ENCODE measurements around the gene DCBLD2. TPM values are rescaled to one million over a fixed set of nuclear protein-coding genes. Genes with fewer than 3 reads are reported as not detected.

The DCBLD2 gene
- total and polyA plus RNA-seq, 2 experiments from 2014 or later, result 16.8 to 27.9 TPM

DNA sequence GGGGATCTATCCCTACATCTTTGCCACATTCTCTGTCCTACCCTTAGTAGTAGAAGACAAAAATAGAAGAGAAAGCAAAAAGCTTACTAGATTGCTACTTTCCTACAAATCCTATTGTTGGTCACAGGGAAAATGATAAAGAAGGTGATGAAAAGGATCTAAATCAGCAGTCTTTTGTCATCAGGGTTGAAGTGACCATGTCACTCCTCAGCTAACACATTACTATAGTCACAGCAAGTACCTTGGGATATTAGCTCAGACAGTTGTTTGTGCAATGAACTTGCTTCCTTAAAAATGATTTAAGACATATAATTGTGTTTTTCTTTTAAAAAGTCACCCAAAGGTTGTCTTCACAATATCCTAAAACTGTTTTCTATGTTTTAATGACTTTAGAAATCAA lies 132.0 kb downstream of the DCBLD2 start:
- H3K4me1 ChIP-seq (ENCODE audit: insufficient read depth), result no peaks in the 10 kb centered on the region
- no peak for DNase-seq (ENCODE audit: low spot score)
- no peak overlapping the region for H3K4me3 ChIP-seq
- H4K20me1 ChIP-seq (ENCODE audit: insufficient read depth, poor library complexity, severe bottlenecking), result no peaks in the 10 kb centered on the region
- H3K36me3 ChIP-seq (replicated peaks; ENCODE audit: insufficient read depth, low read depth), result no peaks in the 10 kb centered on the region
- H3K27ac ChIP-seq, result no peak overlapping the region
- TF ChIP-seq, protein P1, sequence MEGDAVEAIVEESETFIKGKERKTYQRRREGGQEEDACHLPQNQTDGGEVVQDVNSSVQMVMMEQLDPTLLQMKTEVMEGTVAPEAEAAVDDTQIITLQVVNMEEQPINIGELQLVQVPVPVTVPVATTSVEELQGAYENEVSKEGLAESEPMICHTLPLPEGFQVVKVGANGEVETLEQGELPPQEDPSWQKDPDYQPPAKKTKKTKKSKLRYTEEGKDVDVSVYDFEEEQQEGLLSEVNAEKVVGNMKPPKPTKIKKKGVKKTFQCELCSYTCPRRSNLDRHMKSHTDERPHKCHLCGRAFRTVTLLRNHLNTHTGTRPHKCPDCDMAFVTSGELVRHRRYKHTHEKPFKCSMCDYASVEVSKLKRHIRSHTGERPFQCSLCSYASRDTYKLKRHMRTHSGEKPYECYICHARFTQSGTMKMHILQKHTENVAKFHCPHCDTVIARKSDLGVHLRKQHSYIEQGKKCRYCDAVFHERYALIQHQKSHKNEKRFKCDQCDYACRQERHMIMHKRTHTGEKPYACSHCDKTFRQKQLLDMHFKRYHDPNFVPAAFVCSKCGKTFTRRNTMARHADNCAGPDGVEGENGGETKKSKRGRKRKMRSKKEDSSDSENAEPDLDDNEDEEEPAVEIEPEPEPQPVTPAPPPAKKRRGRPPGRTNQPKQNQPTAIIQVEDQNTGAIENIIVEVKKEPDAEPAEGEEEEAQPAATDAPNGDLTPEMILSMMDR (IDR thresholded peaks at IDR 0.05; ENCODE audit: poor library complexity), result no peak
- no peak for TF ChIP-seq EZH2phosphoT487 (IDR thresholded peaks at IDR 0.05; ENCODE audit: low read depth, severe bottlenecking, unreplicated experiment)
- no peak for TF ChIP-seq EZH2 (IDR thresholded peaks at IDR 0.05; ENCODE audit: borderline replicate concordance)
- H3K79me2 ChIP-seq, result no peaks in the 10 kb centered on the region
- no peaks in the 10 kb centered on the region for H3K9me3 ChIP-seq (ENCODE audit: low read depth)
- no peaks in the 10 kb centered on the region for H3K27me3 ChIP-seq
- H3K4me2 ChIP-seq, result no peak overlapping the region
- no peak overlapping the region for H2AFZ ChIP-seq
- H3K9me2 ChIP-seq (replicated peaks; ENCODE audit: insufficient read depth), result no peaks in the 10 kb centered on the region

DNA sequence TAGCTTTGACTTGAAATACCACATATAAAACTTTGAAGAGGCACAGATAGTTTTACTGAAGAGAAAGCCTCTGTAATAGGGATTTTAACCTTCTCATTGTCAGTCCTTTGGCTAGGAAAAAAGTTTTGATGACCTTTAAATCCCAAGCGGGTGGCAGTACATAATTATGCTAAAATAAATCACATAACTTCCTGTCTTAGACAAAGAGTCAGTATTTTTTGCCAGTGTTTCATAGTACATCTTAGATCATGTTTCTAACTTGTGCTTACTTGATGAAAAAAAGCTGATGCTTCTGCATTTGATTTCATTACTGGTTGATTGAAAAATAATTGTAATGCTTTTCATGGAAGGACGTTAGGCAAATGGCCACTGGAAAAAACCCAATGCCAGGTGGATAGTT lies 132.5 kb downstream of the DCBLD2 start:
- H3K4me1 ChIP-seq (ENCODE audit: insufficient read depth), result no peaks in the 10 kb centered on the region
- H4K20me1 ChIP-seq (ENCODE audit: insufficient read depth, poor library complexity, severe bottlenecking), result no peaks in the 10 kb centered on the region
- H2AFZ ChIP-seq, result no peak overlapping the region
- no peak overlapping the region for H3K4me3 ChIP-seq
- H3K4me2 ChIP-seq, result no peak overlapping the region
- no peak overlapping the region for H3K27ac ChIP-seq
- no peaks in the 10 kb centered on the region for H3K9me3 ChIP-seq (ENCODE audit: low read depth)
- no peaks in the 10 kb centered on the region for H3K79me2 ChIP-seq
- no peaks in the 10 kb centered on the region for H3K27me3 ChIP-seq
- 95% methylated on average over 2 of the region's 2 CpGs for WGBS (ENCODE audit: low lambda C conversion rate, missing lambda C conversion rate)
- DNase-seq (ENCODE audit: low spot score), result no peak
- H3K36me3 ChIP-seq (replicated peaks; ENCODE audit: insufficient read depth, low read depth), result no peaks in the 10 kb centered on the region
- TF ChIP-seq, protein P1 (IDR thresholded peaks at IDR 0.05; ENCODE audit: poor library complexity), result no peak
- TF ChIP-seq EZH2 (IDR thresholded peaks at IDR 0.05; ENCODE audit: borderline replicate concordance) (no peak), EZH2phosphoT487 (IDR thresholded peaks at IDR 0.05; ENCODE audit: low read depth, severe bottlenecking, unreplicated experiment) (no peak)
- no peaks in the 10 kb centered on the region for H3K9me2 ChIP-seq (replicated peaks; ENCODE audit: insufficient read depth)

DNA sequence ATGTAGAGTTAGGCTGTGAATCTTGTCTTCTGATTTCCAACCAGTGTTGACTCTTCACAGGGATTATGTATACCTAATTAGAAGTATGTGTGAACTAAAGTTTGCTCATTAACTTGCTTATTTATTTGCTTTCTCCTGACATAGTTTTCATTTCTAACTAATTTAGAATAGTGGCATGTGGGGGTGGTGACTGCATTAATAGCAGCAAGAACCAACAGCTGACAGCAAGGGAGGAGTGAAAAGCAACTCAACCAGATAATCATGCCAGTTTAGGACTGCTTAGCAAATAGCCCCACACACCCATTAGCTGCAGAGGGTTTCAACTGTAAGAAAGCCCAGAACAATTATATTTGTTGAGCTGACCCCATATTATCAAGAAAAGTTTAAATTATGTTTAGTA lies 134.6 kb downstream of the DCBLD2 start:
- Histone ChIP-seq H3K9me3 (ENCODE audit: low read depth) (no peaks in the 10 kb centered on the region), H3K4me3 (no peak overlapping the region), H3K4me1 (ENCODE audit: insufficient read depth) (no peaks in the 10 kb centered on the region), H3K9me2 (replicated peaks; ENCODE audit: insufficient read depth) (no peaks in the 10 kb centered on the region), H3K27ac (no peak overlapping the region), H3K79me2 (no peaks in the 10 kb centered on the region), H3K36me3 (replicated peaks; ENCODE audit: insufficient read depth, low read depth) (no peaks in the 10 kb centered on the region), H3K27me3 (no peaks in the 10 kb centered on the region), H4K20me1 (ENCODE audit: insufficient read depth, poor library complexity, severe bottlenecking) (no peaks in the 10 kb centered on the region), H2AFZ (no peak overlapping the region), H3K4me2 (no peak overlapping the region)
- no peak for DNase-seq (ENCODE audit: low spot score)
- TF ChIP-seq, protein P1 (IDR thresholded peaks at IDR 0.05; ENCODE audit: poor library complexity), result no peak
- TF ChIP-seq EZH2phosphoT487 (IDR thresholded peaks at IDR 0.05; ENCODE audit: low read depth, severe bottlenecking, unreplicated experiment), result no peak
- no peak for TF ChIP-seq EZH2 (IDR thresholded peaks at IDR 0.05; ENCODE audit: borderline replicate concordance)

DNA sequence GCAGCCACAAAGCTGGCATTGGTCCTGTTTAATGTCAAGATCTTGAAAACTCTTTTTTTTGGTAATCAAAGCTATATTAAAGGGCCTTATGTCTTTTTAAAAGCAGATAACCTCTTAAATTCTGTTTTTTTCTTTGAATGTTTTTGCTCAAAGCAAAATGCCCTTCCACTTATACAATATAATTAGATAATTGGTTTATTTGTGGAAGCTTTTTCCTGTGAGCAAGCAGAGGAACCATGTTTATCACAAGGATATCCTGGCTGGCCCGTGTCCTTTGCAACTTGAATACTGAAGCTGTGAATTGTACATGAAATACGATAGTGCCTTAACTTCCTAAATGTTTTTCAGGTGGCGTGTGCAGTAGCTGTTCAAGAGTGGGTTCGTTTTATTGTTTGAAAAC lies 135.8 kb downstream of the DCBLD2 start:
- TF ChIP-seq EZH2phosphoT487 (IDR thresholded peaks at IDR 0.05; ENCODE audit: low read depth, severe bottlenecking, unreplicated experiment) (no peak), EZH2 (IDR thresholded peaks at IDR 0.05; ENCODE audit: borderline replicate concordance) (no peak)
- TF ChIP-seq, protein P1 (IDR thresholded peaks at IDR 0.05; ENCODE audit: poor library complexity), result no peak
- H3K27ac ChIP-seq, result no peak overlapping the region
- no peak overlapping the region for H2AFZ ChIP-seq
- no peaks in the 10 kb centered on the region for H3K9me2 ChIP-seq (replicated peaks; ENCODE audit: insufficient read depth)
- H3K4me2 ChIP-seq, result no peak overlapping the region
- no peaks in the 10 kb centered on the region for H4K20me1 ChIP-seq (ENCODE audit: insufficient read depth, poor library complexity, severe bottlenecking)
- no peak for DNase-seq (ENCODE audit: low spot score)
- no peaks in the 10 kb centered on the region for H3K9me3 ChIP-seq (ENCODE audit: low read depth)
- 59% methylated on average over 4 of the region's 4 CpGs for WGBS (ENCODE audit: low lambda C conversion rate, missing lambda C conversion rate)
- H3K4me3 ChIP-seq, result no peak overlapping the region
- H3K36me3 ChIP-seq (replicated peaks; ENCODE audit: insufficient read depth, low read depth), result no peaks in the 10 kb centered on the region
- H3K79me2 ChIP-seq, result no peaks in the 10 kb centered on the region
- H3K4me1 ChIP-seq (ENCODE audit: insufficient read depth), result no peaks in the 10 kb centered on the region
- no peaks in the 10 kb centered on the region for H3K27me3 ChIP-seq

All from hepatocyte (in vitro differentiated cells).